Measurements from ENCODE around the gene B4GALNT3.

Gene B4GALNT3

GRCh38 chr12:546265-546919 is 86.7 kb downstream of the B4GALNT3 start:
- 68% methylated on average over 38 of the region's 41 CpGs for WGBS (ENCODE audit: insufficient coverage)
- Histone ChIP-seq H3K4me1 (ENCODE audit: control extremely low read depth in 1 of 4, control insufficient read depth in 4 of 4, insufficient read depth in 4 of 4, low read length in 3 of 4) (peaks cover 0 to 9% (median 5%) of the 10 kb centered on the region in 4 experiments), H3K27ac (ENCODE audit: insufficient read depth in 1 of 2, low read depth in 1 of 2, low read length in 2 of 2, poor library complexity in 1 of 2, severe bottlenecking in 2 of 2) (no peak overlapping the region), H3K4me3 (ENCODE audit: control insufficient read depth in 1 of 7, extremely low read depth in 1 of 7, insufficient read depth in 4 of 7, low read depth in 2 of 7, low read length in 6 of 7) (no peak overlapping the region), H3K9me3 (ENCODE audit: control extremely low read depth in 1 of 5, control insufficient read depth in 4 of 5, insufficient read depth in 2 of 5, low read depth in 1 of 5, low read length in 4 of 5) (no peaks in the 10 kb centered on the region), H3K36me3 (ENCODE audit: control insufficient read depth in 4 of 4, insufficient read depth in 4 of 4, low read length in 3 of 4) (no peaks in the 10 kb centered on the region), H3K27me3 (replicated peaks in 2 of 5; ENCODE audit: control insufficient read depth in 4 of 5, insufficient read depth in 5 of 5, low read length in 4 of 5) (peaks cover 0 to 31% (median 5%) of the 10 kb centered on the region in 5 experiments)
- ChIA-PET CTCF (interaction anchor here (0.6 to 3.5 kb wide), 16 partner anchors 8 to 145 kb away, joined by 3 to 62 read pairs (median 7); partner anchors contain the start of gene CCDC77), POLR2A (no interaction called here)
- DNase-seq: peak in 1 of 3 donors; percentile 25

DNA sequence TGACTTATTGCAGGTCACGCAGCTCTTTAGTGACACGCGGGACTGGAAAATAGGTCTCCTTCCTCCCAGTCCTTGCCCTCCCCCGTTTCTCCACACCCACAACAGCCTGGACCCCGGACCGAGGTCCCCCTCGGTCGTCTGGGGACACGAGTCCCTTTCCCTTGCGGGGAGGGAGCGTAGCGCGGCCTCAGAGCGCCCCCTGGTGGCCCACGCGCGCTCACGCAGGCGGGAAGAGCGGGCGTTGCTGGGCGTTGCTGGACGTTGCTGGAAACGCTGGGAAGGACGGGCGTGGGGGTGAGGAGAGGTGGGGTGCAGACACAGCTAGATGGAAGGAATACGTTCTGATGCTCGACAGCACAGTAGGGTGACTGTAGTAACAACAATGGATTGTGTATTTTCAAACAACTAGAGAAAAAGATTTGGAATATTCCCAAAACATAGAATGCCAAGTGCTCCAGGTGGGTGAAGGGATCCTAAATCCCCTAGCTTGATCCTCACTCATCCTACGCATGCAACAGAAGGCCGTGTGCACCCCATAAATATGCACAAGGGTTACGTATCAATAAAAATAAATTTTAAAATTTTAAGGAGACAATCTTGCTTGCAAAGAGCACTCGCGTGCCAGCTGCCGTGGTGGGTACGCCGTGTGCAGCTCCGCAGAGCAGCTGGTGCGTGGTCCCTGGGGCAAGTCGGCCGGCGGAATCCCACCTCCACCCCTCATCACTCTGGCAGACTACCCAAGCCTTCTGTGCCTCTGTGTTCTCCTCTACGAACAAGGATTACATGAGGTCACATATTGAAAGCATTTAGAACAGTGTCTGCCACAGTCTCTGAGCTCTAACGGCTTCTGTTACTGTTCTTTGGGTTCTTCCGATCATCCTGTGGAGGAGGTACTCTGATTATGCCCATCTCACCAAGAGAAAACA is 87.4 kb downstream of the B4GALNT3 start:
- no peaks in the 10 kb centered on the region for H3K36me3 ChIP-seq (ENCODE audit: control insufficient read depth in 4 of 4, insufficient read depth in 4 of 4, low read length in 3 of 4)
- no peak overlapping the region for H3K27ac ChIP-seq (ENCODE audit: insufficient read depth in 1 of 2, low read depth in 1 of 2, low read length in 2 of 2, poor library complexity in 1 of 2, severe bottlenecking in 2 of 2)
- H3K9me3 ChIP-seq (ENCODE audit: control extremely low read depth in 1 of 5, control insufficient read depth in 4 of 5, insufficient read depth in 2 of 5, low read depth in 1 of 5, low read length in 4 of 5): no peaks in the 10 kb centered on the region
- peak; percentile 55 to 69 (median 67) for DNase-seq
- ChIA-PET CTCF (interaction anchor here (0.6 to 3.5 kb wide), 24 partner anchors 8 to 145 kb away, joined by 3 to 62 read pairs (median 4); partner anchors contain the start of gene CCDC77), POLR2A (no interaction called here)
- WGBS (ENCODE audit: insufficient coverage): 38% methylated on average over 37 of the region's 44 CpGs
- H3K4me1 ChIP-seq (ENCODE audit: control extremely low read depth in 1 of 4, control insufficient read depth in 4 of 4, insufficient read depth in 4 of 4, low read length in 3 of 4): peaks cover 0 to 14% (median 5%) of the 10 kb centered on the region in 4 experiments
- H3K4me3 ChIP-seq (ENCODE audit: control insufficient read depth in 1 of 7, extremely low read depth in 1 of 7, insufficient read depth in 4 of 7, low read depth in 2 of 7, low read length in 6 of 7): no peak overlapping the region
- H3K27me3 ChIP-seq (replicated peaks in 2 of 5; ENCODE audit: control insufficient read depth in 4 of 5, insufficient read depth in 5 of 5, low read length in 4 of 5): peaks cover 0 to 31% (median 5%) of the 10 kb centered on the region in 5 experiments

DNA sequence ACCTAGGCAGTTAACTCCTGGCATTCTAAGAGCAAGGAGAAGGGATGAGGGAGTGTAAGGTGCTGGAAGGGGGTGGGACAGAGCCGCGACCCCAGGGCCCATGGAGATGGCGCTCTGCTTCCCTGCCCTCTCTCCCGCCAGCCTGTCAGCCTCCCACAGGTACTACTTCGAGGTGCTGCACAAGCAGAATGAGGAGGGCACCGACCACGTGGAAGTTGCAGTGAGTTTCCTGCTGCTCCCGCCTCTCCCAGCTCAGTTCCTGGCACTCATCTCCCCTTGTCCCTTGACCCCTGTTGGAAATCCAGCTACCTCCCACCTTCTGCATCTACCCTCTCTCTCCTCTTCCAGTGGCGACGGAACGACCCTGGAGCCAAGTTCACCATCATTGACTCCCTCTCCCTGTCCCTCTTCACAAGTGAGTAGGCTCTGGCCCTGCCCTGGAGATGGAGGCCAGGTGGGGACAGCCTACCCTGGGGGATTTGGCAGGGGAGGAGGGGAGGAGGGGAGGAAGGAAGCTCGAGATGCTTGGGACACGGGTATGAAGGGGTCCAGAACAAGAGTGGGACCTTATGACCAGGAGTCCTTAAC is 88.2 kb downstream of the B4GALNT3 start:
- peaks cover 0 to 21% (median 5%) of the 10 kb centered on the region in 4 experiments for H3K4me1 ChIP-seq (ENCODE audit: control extremely low read depth in 1 of 4, control insufficient read depth in 4 of 4, insufficient read depth in 4 of 4, low read length in 3 of 4)
- no peak for DNase-seq
- no peaks in the 10 kb centered on the region for H3K9me3 ChIP-seq (ENCODE audit: control extremely low read depth in 1 of 5, control insufficient read depth in 4 of 5, insufficient read depth in 2 of 5, low read depth in 1 of 5, low read length in 4 of 5)
- 68% methylated on average over 4 of the region's 13 CpGs for WGBS (ENCODE audit: insufficient coverage)
- no peak overlapping the region for H3K27ac ChIP-seq (ENCODE audit: insufficient read depth in 1 of 2, low read depth in 1 of 2, low read length in 2 of 2, poor library complexity in 1 of 2, severe bottlenecking in 2 of 2)
- ChIA-PET POLR2A (no interaction called here), CTCF (interaction anchor here (0.6 to 3.5 kb wide), 19 partner anchors 8 to 146 kb away, joined by 3 to 62 read pairs (median 7); partner anchors contain the start of gene CCDC77)
- no peaks in the 10 kb centered on the region for H3K36me3 ChIP-seq (ENCODE audit: control insufficient read depth in 4 of 4, insufficient read depth in 4 of 4, low read length in 3 of 4)
- H3K4me3 ChIP-seq (ENCODE audit: control insufficient read depth in 1 of 7, extremely low read depth in 1 of 7, insufficient read depth in 4 of 7, low read depth in 2 of 7, low read length in 6 of 7): no peak overlapping the region
- H3K27me3 ChIP-seq (replicated peaks in 2 of 5; ENCODE audit: control insufficient read depth in 4 of 5, insufficient read depth in 5 of 5, low read length in 4 of 5): peaks cover 0 to 31% (median 5%) of the 10 kb centered on the region in 5 experiments

DNA sequence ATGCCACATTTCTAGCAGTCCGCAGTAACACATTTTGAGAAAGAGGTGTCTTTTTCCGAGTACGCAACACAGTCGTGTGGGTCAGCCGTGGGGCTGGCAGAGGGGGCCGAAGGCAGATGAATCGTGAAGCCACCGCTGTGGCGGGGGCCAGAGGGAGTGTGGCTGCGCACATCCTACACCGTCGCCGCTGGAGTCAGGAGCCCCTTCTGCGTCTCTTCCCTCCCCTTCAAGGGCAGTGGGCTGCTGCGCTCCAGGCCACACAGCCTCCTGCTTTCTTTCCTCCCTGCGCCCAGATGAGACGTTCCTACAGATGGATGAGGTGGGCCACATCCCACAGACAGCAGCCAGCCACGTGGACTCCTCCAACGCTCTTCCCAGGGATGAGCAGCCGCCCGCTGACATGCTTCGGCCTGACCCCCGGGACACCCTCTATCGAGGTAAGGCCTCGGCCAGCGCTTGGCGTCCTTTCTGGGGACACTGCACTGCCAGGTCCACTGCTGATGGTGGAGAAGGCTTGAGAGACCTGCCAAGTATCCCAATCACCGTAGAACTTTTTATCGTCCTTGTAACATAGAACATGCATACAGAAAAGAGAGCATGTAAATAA is 89.8 kb downstream of the B4GALNT3 start:
- no peak overlapping the region for H3K27ac ChIP-seq (ENCODE audit: insufficient read depth in 1 of 2, low read depth in 1 of 2, low read length in 2 of 2, poor library complexity in 1 of 2, severe bottlenecking in 2 of 2)
- WGBS (ENCODE audit: insufficient coverage): 92% methylated on average over 25 of the region's 29 CpGs
- H3K4me3 ChIP-seq (ENCODE audit: control insufficient read depth in 1 of 7, extremely low read depth in 1 of 7, insufficient read depth in 4 of 7, low read depth in 2 of 7, low read length in 6 of 7): no peak overlapping the region
- DNase-seq: no peak
- H3K4me1 ChIP-seq (ENCODE audit: control extremely low read depth in 1 of 4, control insufficient read depth in 4 of 4, insufficient read depth in 4 of 4, low read length in 3 of 4): peaks cover 0 to 33% (median 11%) of the 10 kb centered on the region in 4 experiments
- H3K9me3 ChIP-seq (ENCODE audit: control extremely low read depth in 1 of 5, control insufficient read depth in 4 of 5, insufficient read depth in 2 of 5, low read depth in 1 of 5, low read length in 4 of 5): no peaks in the 10 kb centered on the region
- ChIA-PET CTCF (interaction anchor here (1.4 to 3.5 kb wide), 3 partner anchors 11 to 106 kb away, joined by 3 to 62 read pairs (median 34); no protein-coding TSS in a partner anchor), POLR2A (no interaction called here)
- H3K36me3 ChIP-seq (ENCODE audit: control insufficient read depth in 4 of 4, insufficient read depth in 4 of 4, low read length in 3 of 4): no peaks in the 10 kb centered on the region
- H3K27me3 ChIP-seq (replicated peaks in 2 of 5; ENCODE audit: control insufficient read depth in 4 of 5, insufficient read depth in 5 of 5, low read length in 4 of 5): peaks cover 0 to 25% (median 5%) of the 10 kb centered on the region in 5 experiments

GRCh38 chr12:550473-551260 is 90.9 kb downstream of the B4GALNT3 start:
- Histone ChIP-seq H3K36me3 (ENCODE audit: control insufficient read depth in 4 of 4, insufficient read depth in 4 of 4, low read length in 3 of 4) (no peaks in the 10 kb centered on the region), H3K27me3 (replicated peaks in 2 of 5; ENCODE audit: control insufficient read depth in 4 of 5, insufficient read depth in 5 of 5, low read length in 4 of 5) (peaks cover 0 to 15% (median 2%) of the 10 kb centered on the region in 5 experiments), H3K4me1 (ENCODE audit: control extremely low read depth in 1 of 4, control insufficient read depth in 4 of 4, insufficient read depth in 4 of 4, low read length in 3 of 4) (peaks cover 0 to 33% (median 11%) of the 10 kb centered on the region in 4 experiments), H3K4me3 (ENCODE audit: control insufficient read depth in 1 of 7, extremely low read depth in 1 of 7, insufficient read depth in 4 of 7, low read depth in 2 of 7, low read length in 6 of 7) (no peak overlapping the region), H3K27ac (ENCODE audit: insufficient read depth in 1 of 2, low read depth in 1 of 2, low read length in 2 of 2, poor library complexity in 1 of 2, severe bottlenecking in 2 of 2) (no peak overlapping the region), H3K9me3 (ENCODE audit: control extremely low read depth in 1 of 5, control insufficient read depth in 4 of 5, insufficient read depth in 2 of 5, low read depth in 1 of 5, low read length in 4 of 5) (no peaks in the 10 kb centered on the region)
- no peak for DNase-seq
- POLR2A ChIA-PET: no interaction called here
- 95% methylated on average over 13 of the region's 18 CpGs for WGBS (ENCODE audit: insufficient coverage)
- CTCF ChIA-PET: interaction anchor here (0.8 to 1.3 kb wide), 4 partner anchors 8 to 317 kb away, joined by 3 to 4 read pairs (median 4); no protein-coding TSS in a partner anchor

DNA sequence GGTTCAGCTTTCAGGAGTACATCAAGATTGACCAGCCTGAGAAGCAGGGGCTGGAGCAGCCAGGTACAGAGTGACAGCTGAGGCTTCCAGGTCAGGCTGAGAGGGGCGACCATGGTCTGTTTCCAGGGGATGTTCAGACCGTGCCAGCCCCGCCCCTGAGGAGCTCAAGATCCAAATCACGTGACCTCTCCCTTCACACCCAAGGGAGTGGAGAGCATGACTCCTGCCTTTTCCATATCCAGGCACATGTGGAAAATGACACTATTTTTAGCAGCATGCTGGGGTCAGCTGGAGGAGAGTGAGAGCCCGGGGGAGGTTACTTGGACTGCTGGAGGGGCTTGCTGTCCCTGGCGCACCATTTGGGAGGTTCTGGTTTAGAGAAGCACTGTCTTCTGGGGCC is 92.7 kb downstream of the B4GALNT3 start:
- peaks cover 0 to 5% (median 2%) of the 10 kb centered on the region in 5 experiments for H3K27me3 ChIP-seq (replicated peaks in 2 of 5; ENCODE audit: control insufficient read depth in 4 of 5, insufficient read depth in 5 of 5, low read length in 4 of 5)
- H3K4me1 ChIP-seq (ENCODE audit: control extremely low read depth in 1 of 4, control insufficient read depth in 4 of 4, insufficient read depth in 4 of 4, low read length in 3 of 4): peaks cover 0 to 27% (median 6%) of the 10 kb centered on the region in 4 experiments
- WGBS (ENCODE audit: insufficient coverage): 80% methylated on average over 5 of the region's 6 CpGs
- no peaks in the 10 kb centered on the region for H3K36me3 ChIP-seq (ENCODE audit: control insufficient read depth in 4 of 4, insufficient read depth in 4 of 4, low read length in 3 of 4)
- H3K4me3 ChIP-seq (ENCODE audit: control insufficient read depth in 1 of 7, extremely low read depth in 1 of 7, insufficient read depth in 4 of 7, low read depth in 2 of 7, low read length in 6 of 7): no peak overlapping the region
- H3K9me3 ChIP-seq (ENCODE audit: control extremely low read depth in 1 of 5, control insufficient read depth in 4 of 5, insufficient read depth in 2 of 5, low read depth in 1 of 5, low read length in 4 of 5): no peaks in the 10 kb centered on the region
- ChIA-PET POLR2A (no interaction called here), CTCF (interaction anchor here (0.7 to 1.5 kb wide), 5 partner anchors 17 to 103 kb away, joined by 3 to 4 read pairs (median 3); no protein-coding TSS in a partner anchor)
- DNase-seq: no peak
- H3K27ac ChIP-seq (ENCODE audit: insufficient read depth in 1 of 2, low read depth in 1 of 2, low read length in 2 of 2, poor library complexity in 1 of 2, severe bottlenecking in 2 of 2): no peak overlapping the region
